ENCODE data around the gene PRRC2B.
"Not testable (repeated sequence)": the region's sequence is repeated elsewhere in the genome, so short reads cannot be mapped to it uniquely, and the experiment has no call there.

The PRRC2B gene

GRCh38 chr9:131491001-131491710 lies 97.3 kb downstream of the PRRC2B start:
- FAIRE-seq = no peak

- no peak for FAIRE-seq
Observed at GRCh38 chr9:131492070-131492469, 98.2 kb downstream of the PRRC2B start.

- FAIRE-seq = no peak
Observed at GRCh38 chr9:131494296-131494870, 100.5 kb downstream of the PRRC2B start.

- FAIRE-seq = no peak
Observed at GRCh38 chr9:131495785-131496184, 101.9 kb downstream of the PRRC2B start.

GRCh38 chr9:131496844-131497405 lies 103.0 kb downstream of the PRRC2B start:
- FAIRE-seq = no peak

- FAIRE-seq = no peak
Observed at GRCh38 chr9:131499254-131499767, 105.4 kb downstream of the PRRC2B start.

- no peak for FAIRE-seq
Observed at GRCh38 chr9:131500377-131500776, 106.5 kb downstream of the PRRC2B start.

GRCh38 chr9:131500939-131501541 lies 107.2 kb downstream of the PRRC2B start:
- FAIRE-seq = no peak

GRCh38 chr9:131502781-131503625 lies 109.1 kb downstream of the PRRC2B start, which contains the start of gene POMT1:
POMT1 (plus strand) TSS chr9:131502918; CDS start chr9:131504219, 1,301 bp downstream.
- FAIRE-seq = no peak

GRCh38 chr9:131503626-131504465 lies 110.0 kb downstream of the PRRC2B start:
- no peak for FAIRE-seq

- no peak for FAIRE-seq
Observed at GRCh38 chr9:131505012-131505411, 111.1 kb downstream of the PRRC2B start.

GRCh38 chr9:131511416-131511815 lies 117.5 kb downstream of the PRRC2B start:
- no peak for FAIRE-seq

GRCh38 chr9:131511880-131512279 lies 118.0 kb downstream of the PRRC2B start:
- FAIRE-seq = no peak

- no peak for FAIRE-seq
Observed at GRCh38 chr9:131513177-131513576, 119.3 kb downstream of the PRRC2B start.

GRCh38 chr9:131515559-131516031 lies 121.7 kb downstream of the PRRC2B start:
- not testable (repeated sequence) for FAIRE-seq

- FAIRE-seq = no peak
Observed at GRCh38 chr9:131516100-131516499, 122.2 kb downstream of the PRRC2B start.

- FAIRE-seq = no peak
Observed at GRCh38 chr9:131516930-131517329, 123.0 kb downstream of the PRRC2B start.

GRCh38 chr9:131517761-131518190 lies 123.9 kb downstream of the PRRC2B start:
- FAIRE-seq = no peak

- FAIRE-seq = no peak
Observed at GRCh38 chr9:131518553-131518952, 124.7 kb downstream of the PRRC2B start.

- no peak for FAIRE-seq
Observed at GRCh38 chr9:131520503-131520902, 126.6 kb downstream of the PRRC2B start.

GRCh38 chr9:131521203-131521602 lies 127.3 kb downstream of the PRRC2B start:
- FAIRE-seq = no peak
